Measurements from ENCODE around the gene POU5F2. TPM values are rescaled to one million over a fixed set of nuclear protein-coding genes. Genes with fewer than 3 reads are reported as not detected.

The POU5F2 gene
- total RNA-seq, 1 donor from 2014 or later: 1.5 TPM

DNA sequence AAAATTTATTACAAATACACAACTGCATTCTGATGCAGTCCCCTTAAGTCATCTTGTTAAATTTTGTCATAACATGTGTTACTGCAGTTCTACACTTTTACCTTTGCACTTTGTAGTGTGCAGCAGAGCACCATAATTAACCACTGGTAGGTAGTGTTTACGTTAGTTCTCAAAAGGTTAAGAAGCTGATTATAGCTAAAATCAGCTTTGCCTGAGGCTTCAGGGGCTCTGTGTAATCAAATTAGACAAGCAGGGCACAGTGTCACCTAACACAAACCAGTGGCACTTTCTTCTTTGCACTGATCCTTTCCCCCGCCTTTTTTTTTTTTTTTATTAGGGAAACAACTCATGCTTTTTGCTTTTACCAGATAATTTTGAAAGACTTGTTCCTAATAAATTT is 26.1 kb downstream of the POU5F2 start:
- no peaks in the 10 kb centered on the region for H3K27me3 Mint-ChIP-seq (ENCODE audit: unreplicated experiment)
- peaks cover 2% of the 10 kb centered on the region for H3K4me1 Mint-ChIP-seq (ENCODE audit: low read depth, unreplicated experiment)
- no peak overlapping the region for H3K27ac Mint-ChIP-seq (ENCODE audit: unreplicated experiment)
- TF ChIP-seq, protein P1, sequence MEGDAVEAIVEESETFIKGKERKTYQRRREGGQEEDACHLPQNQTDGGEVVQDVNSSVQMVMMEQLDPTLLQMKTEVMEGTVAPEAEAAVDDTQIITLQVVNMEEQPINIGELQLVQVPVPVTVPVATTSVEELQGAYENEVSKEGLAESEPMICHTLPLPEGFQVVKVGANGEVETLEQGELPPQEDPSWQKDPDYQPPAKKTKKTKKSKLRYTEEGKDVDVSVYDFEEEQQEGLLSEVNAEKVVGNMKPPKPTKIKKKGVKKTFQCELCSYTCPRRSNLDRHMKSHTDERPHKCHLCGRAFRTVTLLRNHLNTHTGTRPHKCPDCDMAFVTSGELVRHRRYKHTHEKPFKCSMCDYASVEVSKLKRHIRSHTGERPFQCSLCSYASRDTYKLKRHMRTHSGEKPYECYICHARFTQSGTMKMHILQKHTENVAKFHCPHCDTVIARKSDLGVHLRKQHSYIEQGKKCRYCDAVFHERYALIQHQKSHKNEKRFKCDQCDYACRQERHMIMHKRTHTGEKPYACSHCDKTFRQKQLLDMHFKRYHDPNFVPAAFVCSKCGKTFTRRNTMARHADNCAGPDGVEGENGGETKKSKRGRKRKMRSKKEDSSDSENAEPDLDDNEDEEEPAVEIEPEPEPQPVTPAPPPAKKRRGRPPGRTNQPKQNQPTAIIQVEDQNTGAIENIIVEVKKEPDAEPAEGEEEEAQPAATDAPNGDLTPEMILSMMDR (IDR thresholded peaks at IDR 0.05; ENCODE audit: partially characterized antibody, unreplicated experiment): no peak
- no peaks in the 10 kb centered on the region for H3K9me3 Mint-ChIP-seq (ENCODE audit: unreplicated experiment)
- H3K4me3 Mint-ChIP-seq (ENCODE audit: unreplicated experiment): no peak overlapping the region
- H3K36me3 Mint-ChIP-seq (ENCODE audit: unreplicated experiment): no peaks in the 10 kb centered on the region
- no peak for DNase-seq

DNA sequence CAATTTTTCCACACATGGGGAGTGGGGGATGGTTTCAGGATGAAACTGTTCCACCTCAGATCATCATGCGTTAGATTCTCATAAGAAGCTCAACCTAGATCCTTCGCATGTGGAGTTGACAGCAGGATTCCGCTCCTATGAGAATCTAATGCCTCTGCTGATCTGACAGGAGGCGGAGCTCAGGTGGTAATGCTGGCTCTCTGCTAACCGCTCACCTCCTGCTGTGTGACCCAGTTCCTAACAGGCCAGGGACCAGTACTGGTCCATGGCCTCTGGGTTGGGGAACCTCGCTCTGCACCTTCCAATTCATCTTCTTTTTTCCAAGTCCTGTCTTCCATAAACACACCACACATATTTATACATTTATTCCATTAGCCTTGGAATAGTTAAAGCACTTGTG is 33.0 kb downstream of the POU5F2 start:
- Mint-ChIP-seq H3K9me3 (ENCODE audit: unreplicated experiment) (no peaks in the 10 kb centered on the region), H3K4me3 (ENCODE audit: unreplicated experiment) (no peak overlapping the region), H3K4me1 (ENCODE audit: low read depth, unreplicated experiment) (no peaks in the 10 kb centered on the region), H3K27me3 (ENCODE audit: unreplicated experiment) (no peaks in the 10 kb centered on the region), H3K36me3 (ENCODE audit: unreplicated experiment) (no peaks in the 10 kb centered on the region), H3K27ac (ENCODE audit: unreplicated experiment) (no peak overlapping the region)
- TF ChIP-seq, protein P1 (IDR thresholded peaks at IDR 0.05; ENCODE audit: partially characterized antibody, unreplicated experiment): no peak
- DNase-seq: no peak

DNA sequence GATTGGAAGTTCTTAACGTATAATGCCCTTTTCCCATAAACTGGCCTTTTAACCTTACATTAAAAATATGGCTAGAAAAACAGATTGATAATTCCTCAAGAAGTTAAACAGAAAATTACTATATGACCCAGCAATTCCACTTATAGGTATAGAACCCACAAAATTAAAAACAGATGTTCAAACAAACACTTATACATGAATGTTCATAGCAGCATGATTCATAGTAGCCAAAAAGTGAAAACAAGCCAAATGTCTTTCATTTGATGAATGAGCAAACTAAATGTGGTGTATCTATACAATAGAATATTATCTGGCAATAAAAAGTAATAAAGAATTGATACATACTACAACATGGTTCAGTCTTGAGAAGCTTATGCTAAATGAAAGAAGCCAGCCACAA is 35.5 kb downstream of the POU5F2 start:
- Mint-ChIP-seq H3K27ac (ENCODE audit: unreplicated experiment) (no peak overlapping the region), H3K36me3 (ENCODE audit: unreplicated experiment) (no peaks in the 10 kb centered on the region), H3K4me1 (ENCODE audit: low read depth, unreplicated experiment) (peaks cover 1% of the 10 kb centered on the region), H3K27me3 (ENCODE audit: unreplicated experiment) (no peaks in the 10 kb centered on the region), H3K9me3 (ENCODE audit: unreplicated experiment) (no peaks in the 10 kb centered on the region), H3K4me3 (ENCODE audit: unreplicated experiment) (no peak overlapping the region)
- TF ChIP-seq, protein P1 (IDR thresholded peaks at IDR 0.05; ENCODE audit: partially characterized antibody, unreplicated experiment): no peak
- DNase-seq: no peak

DNA sequence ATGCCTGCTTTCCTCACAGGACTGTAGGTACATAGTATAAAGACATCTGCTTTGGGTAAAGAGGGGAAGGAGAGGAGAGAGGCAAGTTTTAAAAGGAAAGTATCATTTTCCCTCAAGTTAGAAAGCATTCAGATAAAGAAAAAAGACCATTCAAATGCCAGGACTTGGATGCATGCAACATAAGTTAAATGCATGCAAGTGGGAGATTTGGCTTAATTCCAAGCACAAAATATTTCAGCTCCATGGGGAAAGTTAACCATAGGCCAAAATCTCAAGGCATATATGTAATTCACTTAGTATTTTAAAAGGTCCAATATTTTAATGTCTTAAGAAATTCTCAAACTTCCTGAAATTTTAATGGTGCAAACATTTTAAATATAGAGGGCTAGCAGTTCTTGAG is 36.4 kb downstream of the POU5F2 start:
- TF ChIP-seq, protein P1 (IDR thresholded peaks at IDR 0.05; ENCODE audit: partially characterized antibody, unreplicated experiment): no peak
- Mint-ChIP-seq H3K27me3 (ENCODE audit: unreplicated experiment) (no peaks in the 10 kb centered on the region), H3K9me3 (ENCODE audit: unreplicated experiment) (no peaks in the 10 kb centered on the region), H3K4me1 (ENCODE audit: low read depth, unreplicated experiment) (peaks cover 1% of the 10 kb centered on the region), H3K36me3 (ENCODE audit: unreplicated experiment) (no peaks in the 10 kb centered on the region), H3K27ac (ENCODE audit: unreplicated experiment) (no peak overlapping the region), H3K4me3 (ENCODE audit: unreplicated experiment) (no peak overlapping the region)
- no peak for DNase-seq

DNA sequence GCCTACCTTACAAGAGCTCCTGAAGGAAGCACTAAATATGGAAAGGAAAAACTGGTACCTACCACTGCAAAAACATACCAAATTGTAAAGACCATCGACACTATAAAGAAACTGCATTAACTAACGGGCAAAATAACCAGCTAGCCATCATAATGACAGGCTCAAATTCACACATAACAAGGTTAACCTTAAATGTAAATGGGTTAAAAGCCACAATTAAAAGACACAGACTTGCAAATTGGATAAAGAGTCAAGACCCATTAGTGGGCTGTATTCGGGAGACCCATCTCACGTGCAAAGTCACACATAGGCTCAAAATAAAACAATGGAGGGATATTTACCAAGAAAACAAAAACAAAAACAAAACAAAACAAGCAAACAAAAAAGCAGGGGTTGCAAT is 49.4 kb downstream of the POU5F2 start:
- TF ChIP-seq, protein P1 (IDR thresholded peaks at IDR 0.05; ENCODE audit: partially characterized antibody, unreplicated experiment): no peak
- no peak for DNase-seq
- H3K4me1 Mint-ChIP-seq (ENCODE audit: low read depth, unreplicated experiment): no peaks in the 10 kb centered on the region
- H3K4me3 Mint-ChIP-seq (ENCODE audit: unreplicated experiment): no peak overlapping the region
- peaks cover 5% of the 10 kb centered on the region for H3K36me3 Mint-ChIP-seq (ENCODE audit: unreplicated experiment)
- H3K27me3 Mint-ChIP-seq (ENCODE audit: unreplicated experiment): peaks cover 2% of the 10 kb centered on the region
- H3K9me3 Mint-ChIP-seq (ENCODE audit: unreplicated experiment): peaks cover 8% of the 10 kb centered on the region
- H3K27ac Mint-ChIP-seq (ENCODE audit: unreplicated experiment): no peak overlapping the region

Other genes with a start within 250 kb of the POU5F2 start
- gene NR2F1-AS1, start 160.4 kb downstream of the POU5F2 start, total RNA-seq (ENCODE audit: unreplicated experiment): 0.39 TPM
- gene NR2F1, start 158.4 kb downstream of the POU5F2 start, total RNA-seq (ENCODE audit: unreplicated experiment): 0.37 TPM